DMS 273 treated with DMSO at 0.1 percent for 48 hours (cell line): Measurements from ENCODE around the gene TSPO.
"Not testable (repeated sequence)": the region's sequence is repeated elsewhere in the genome, so short reads cannot be mapped to it uniquely, and the experiment has no call there.

Experiments
- DNase-seq: peaks from one replicate; lab custom pipeline; 2025; lab: John Stamatoyannopoulos, UW

The TSPO gene

DNA sequence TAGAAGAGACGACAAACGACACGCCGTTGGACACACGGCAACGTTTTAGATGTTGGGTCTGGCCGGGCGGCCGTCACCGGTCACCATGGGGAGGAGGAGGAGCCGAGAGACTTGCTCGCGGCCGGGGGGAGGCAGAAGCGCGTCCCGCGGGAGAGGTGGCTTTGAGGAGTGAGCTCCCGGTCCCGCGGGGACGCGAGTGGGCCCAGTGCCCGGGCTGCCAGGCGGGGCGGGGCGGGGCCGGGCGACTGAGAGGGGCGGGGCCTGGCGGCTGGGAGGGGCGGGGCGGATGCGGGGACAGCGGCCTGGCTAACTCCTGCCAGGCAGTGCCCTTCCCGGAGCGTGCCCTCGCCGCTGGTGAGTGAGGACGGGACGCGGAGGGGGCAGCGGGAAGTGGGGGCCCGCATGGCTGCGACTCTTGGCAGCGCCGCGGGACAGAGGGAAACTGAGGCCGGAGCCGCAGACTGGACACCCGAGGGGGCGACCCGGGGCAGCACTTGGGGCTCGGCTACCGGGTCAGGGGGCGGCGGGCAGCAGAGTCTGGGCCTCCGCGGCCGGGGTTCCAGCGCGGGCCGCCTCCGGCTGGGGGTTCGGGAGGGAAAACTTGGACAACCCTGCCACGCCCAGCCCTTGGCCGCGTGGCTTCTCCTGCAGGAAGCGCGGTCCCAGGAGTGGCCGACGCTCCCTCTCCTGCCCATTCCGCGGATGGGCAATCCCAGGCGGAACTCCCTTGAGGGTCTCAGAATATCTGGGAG is at the start of gene TSPO:
Gene TSPO, plus strand, starts transcription at position 309 of the 752 bp plus-strand sequence. CDS start 7,680 bp downstream, outside the sequence.
- no peak for DNase-seq

DNA sequence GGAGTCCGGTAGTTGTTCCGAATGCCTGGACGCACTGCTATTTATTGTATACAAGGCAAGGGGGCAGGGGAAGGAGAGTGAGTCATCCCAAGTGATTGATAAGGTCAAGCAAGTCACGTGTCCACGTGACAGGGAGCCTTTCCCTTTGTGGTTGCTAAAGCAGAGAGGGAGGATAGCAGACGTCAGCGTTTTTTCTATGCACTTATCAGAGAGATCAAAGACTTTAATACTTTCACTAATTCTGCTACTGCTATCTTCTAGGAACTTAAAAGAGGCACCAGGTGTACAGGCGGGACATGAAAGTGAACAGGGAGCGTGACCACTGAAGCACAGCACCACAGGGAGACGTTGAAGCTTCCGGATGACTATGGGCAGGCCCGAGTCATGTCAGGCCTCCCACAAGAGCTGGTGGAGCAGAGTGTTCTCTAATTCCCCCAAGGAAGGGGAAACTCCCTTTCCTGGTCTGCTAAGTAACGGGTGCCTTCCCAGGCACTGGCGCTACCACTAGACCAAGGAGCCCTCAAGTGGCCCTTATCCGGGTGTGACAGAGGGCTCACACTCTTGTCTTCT is 47.2 kb upstream of the TSPO start:
- not testable (repeated sequence) for DNase-seq

DNA sequence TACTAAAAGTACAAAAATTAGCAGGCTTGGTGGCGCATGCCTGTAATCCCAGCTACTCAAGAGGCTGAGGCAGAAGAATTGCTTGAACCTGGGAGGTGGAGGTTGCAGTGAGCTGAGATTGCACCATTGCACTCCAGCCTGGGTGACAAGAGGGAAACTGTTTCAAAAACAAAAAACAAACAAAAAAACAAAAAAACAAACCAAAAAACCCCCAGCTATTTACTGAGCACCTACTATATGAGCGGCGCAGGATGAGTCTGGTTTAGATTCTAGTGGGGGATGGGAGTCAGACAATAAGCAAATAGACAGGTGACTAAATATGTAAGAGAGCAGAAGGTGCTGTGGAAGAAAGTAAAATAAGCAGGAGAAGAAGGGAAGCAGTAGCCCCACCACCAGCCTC is 46.4 kb upstream of the TSPO start:
- not testable (repeated sequence) for DNase-seq

DNA sequence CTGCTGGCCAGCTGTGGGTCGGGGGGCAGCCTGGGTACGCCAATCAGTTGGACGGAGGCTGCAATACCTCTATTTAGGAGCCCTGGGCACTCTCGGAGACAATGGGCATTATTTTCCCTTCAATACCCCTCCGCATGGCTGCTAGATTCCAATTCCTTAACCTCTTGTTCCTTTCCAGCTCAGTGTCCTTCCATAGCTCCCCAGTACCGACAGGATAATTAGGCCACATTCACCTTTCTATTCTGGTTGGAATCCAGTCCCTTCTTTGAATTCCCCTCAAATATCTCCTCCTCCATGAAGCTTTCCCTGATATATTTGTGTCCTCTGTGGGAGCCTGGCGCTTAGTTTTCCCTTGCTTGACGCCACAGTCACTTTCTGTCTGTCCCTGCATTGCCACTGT is 45.1 kb upstream of the TSPO start:
- no peak for DNase-seq

DNA sequence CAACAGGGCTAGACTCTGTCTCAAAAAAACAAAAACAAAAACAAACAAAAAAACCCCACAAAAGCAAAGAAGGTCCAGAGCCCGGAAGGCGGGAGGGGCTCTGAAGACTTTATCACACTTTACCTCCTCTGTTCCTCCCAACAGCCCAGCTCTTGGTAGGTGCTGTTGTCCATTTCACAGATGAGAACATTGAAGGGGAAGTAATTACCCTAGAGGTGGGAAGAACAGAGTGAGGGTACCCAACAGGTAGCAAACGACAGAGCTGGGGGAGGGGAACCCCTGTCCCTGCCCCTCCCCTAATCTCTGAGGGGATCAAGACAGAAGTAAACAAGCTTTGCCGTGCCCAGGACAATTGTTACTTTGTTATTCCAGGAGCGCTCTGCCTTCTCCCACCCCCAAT is 41.8 kb upstream of the TSPO start:
- no peak for DNase-seq

DNA sequence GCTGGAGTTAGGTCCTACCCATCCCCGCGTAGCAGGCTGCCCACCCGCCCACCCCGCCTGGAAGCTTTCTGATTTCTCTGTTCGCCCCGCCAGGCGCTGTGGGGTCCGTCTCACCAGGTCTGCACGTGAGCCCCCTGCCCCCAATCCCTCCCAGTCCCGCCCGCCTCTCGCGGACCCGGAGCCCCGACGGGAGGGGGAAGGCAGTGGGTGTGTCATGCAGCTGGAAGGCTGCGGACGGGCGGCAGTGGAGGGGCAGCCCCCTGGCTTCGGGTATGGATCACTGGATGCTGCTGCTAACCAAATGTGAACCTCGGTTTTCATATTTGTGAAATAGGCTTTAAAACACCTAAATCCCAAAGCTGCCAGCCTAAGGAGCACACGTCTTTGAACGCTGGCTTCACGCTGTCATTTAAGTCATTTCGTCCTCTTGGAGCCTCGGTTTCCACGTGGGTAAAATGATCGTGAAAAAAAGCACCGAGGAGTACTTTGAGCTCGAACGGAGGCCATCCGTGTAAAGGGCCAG is 41.4 kb upstream of the TSPO start:
- no peak for DNase-seq

DNA sequence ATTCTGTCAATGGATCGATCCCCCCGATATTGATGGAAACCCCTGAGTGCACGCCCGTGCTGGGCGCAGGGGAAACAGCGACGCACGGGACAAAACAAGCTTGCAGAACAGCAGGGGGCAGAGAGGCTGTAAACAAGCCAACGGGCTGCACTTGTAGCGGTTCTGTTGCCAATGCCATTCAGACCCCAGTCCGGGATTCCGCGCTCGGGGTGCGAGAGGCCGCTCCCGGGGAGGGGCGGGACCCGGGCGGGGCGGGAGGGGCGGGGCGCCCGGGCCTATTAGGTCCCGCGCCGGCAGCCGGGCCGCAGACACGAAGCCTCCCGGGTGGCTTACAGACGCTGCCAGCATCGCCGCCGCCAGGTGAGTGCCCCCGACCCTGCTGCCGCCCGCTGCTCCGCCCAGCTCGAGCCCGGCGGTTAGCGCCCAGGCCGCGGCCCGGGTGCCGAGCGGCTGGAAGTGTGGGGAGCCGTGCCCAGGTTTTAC is 40.9 kb upstream of the TSPO start, which contains the start of gene BIK:
Gene BIK, plus strand, starts transcription at position 307 of the 483 bp plus-strand sequence. CDS start 13,273 bp downstream, outside the sequence.
- DNase-seq = no peak

DNA sequence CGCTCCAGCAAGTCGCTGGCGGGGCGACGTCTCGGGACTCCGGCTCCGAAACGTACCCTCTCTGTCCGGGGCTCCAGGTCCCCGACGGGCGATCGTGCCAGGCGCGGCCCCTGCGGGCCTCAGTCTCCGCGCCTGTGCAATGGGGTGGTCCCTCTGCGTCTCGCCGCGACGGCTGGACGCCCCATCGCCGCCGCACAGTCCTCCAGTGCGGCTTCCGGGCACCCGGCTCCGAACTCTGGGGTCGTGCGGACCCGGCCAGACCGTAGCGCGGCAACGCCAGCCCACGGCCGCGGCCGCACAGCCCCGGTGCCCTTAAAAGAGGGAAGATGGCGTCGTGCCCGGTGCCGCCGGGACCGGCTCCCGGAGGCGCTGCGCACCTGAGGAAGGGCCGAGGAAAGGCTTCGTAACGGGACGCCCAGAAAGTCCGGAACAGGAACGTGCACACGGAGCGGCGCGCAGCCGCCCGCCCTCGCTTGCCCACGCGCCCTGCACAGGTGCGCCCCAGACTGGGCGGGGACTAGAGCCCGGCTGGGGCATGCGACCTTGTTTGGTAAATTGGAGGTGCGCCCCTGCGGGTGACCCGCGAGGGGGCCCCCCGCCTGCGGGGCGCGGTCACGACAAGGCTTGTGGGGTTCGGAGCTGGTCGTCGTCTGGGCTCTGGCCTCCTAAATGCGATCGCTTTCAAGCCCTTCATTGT is 40.3 kb upstream of the TSPO start:
- no peak for DNase-seq

DNA sequence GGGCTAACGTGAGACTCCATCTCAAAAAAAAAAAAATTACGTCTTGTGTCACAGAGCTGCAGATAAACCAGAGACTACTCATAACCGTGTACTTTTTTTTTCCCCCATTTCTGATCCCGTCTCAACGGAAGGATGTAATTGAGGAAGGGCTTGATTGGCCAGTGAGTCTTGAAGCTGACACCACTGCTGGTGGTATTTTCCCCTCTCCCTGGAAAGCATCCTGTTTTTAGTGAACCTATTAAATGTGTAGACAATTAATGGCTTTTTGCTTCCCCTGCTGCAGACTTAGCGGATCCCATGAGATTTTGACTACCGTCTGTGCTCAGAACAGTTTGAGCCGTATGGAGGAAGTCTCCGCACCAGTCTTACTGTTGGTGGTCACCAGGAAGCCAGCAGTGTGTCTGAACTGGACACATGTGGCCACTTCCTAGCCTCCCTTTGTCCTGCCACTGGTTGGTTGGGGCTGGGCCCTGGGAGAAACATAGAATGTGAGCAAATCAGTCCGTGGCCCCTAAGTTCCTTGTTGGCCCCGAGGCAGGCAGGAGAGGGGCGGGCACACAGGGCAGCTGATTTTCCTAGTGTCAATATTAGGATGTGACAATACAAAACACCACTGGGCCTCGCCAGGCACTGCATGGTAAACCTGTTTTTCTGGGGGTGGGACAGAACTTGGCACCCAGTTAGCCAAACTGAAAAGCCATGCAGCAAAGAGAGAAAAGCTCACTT is 37.7 kb upstream of the TSPO start:
- no peak for DNase-seq

DNA sequence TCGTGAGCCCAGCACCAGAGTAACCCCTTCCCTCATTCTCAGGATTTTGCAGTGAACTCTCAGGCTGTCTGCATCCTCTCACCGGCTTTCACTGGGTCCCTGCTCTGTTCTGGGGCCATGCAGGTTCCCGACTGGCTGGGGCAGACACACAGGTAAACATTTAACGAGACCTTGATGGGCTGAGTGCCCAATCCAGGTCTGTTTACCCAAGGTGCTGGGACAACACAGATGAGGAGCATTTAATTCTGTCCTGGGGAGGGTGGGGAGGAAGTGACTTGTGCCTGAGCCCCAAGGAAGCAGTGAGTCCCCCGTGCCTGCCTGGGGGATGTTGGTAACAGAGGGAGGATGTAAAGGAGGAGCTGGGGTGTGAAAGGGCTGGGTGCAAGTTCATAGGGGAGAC is 36.4 kb upstream of the TSPO start:
- no peak for DNase-seq

DNA sequence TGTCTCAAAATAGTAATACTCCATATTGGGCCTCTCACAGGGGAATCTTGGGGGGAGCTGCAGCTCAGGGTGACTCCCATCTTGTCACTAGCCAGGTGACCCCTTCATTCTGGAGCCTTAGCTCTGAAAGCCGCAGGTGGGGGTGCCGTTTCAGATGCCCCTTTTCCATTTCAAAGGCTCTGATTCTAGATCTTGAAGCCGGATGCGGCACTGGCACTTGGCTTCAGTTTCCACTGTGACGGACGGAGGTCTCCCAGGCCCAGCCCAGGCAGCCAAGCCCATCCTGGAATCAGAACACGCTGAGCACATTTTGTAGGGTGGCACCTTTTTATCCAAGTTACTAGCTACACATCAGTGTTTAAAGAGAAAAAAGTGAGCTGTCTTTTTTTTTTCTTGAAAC is 34.4 kb upstream of the TSPO start:
- no peak for DNase-seq

DNA sequence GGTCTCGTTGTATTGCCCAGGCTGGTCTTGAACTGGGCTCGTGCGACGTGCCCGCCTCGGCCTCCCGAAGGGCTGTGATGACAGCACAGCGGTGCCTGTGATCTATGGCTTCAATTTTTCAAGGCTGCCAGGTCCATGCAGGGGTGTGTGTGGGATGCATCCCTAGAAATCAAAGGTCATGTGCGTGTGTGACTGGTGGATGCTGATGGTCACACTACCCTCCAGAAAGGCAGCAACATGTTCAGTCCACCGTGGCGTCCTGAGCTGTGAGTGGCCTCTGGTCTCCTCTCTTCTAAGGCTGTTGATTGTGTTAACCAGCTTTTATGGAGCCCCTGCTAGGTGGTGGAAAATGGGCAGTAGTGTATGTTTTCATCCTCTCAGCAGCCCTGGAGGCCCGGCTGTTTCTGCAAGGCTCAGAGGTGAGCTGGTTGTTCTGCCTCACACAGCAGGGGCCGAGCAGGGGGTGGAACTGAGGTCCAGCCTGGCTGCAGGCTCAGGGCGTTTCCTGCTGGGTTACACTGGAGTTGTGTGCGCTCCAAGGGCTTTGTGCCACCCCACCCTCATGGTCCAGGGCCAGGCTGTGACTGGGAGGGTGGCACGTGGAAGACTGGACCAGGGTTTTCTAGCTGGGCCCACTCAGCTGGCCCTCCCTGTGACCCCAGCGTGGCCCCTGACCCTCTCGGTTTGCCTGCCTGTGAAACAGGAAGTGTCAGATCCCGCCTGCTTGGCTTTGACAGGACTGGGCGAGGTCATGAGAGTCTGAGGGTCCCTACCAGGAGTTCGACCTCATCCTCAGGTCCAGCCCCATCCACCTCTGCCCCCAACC is 33.1 kb upstream of the TSPO start:
- no peak for DNase-seq

DNA sequence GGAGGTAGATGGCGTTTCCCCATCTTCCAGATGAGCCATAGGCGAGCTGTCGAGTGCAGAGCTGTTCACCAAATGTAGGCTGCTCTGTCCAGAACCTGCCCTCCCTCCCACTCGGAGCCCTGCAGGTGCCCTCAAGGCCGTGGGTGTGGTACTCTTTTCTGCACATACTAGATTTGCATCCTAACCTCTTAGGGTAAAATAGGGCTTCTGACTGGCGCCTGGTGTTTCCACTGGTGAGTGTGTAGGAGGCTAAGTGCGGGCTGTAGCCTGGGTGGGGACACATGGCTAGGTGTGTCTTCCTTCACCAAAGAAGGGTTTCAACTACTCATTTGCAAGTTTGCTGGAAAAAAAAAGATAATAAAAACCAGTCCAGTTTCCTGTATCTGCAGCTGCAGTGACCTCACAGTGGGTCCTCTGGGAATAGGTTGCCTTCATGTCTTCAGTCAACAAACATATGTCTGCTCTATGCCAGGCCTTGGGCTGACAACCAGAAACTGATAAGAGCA is 32.4 kb upstream of the TSPO start:
- no peak for DNase-seq

DNA sequence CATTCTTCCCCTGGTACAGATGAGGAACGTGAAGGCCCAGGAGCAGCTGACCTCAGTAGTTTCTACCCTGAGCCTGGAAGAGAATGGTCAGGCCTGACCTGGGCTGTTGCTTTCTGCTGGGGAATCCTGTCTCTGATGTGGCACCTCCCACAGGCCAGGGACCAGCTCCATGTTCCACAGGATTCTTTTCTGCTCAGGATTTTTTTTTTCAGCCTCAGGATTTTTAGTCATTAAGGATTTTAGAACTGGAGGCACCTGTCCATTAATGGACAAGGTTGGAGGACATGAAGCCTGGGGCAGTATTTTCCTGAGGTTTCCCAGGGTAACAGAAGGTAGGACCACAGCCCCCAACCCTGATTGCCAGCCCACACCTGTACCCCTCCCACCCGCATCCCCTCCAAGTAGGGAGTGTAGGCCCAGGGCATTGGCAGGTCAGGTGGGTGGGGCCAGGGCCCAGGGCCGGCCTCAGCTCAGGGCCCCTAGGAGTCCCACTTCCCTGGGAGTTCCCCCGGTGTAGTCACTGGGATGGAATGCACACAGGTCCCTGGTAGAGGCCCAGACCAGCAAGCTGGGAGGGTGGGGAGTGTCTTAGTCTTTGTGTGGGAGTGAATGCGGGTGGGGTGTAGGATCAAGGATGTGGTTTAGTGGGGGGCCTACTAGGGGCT is 24.7 kb upstream of the TSPO start:
- no peak for DNase-seq

DNA sequence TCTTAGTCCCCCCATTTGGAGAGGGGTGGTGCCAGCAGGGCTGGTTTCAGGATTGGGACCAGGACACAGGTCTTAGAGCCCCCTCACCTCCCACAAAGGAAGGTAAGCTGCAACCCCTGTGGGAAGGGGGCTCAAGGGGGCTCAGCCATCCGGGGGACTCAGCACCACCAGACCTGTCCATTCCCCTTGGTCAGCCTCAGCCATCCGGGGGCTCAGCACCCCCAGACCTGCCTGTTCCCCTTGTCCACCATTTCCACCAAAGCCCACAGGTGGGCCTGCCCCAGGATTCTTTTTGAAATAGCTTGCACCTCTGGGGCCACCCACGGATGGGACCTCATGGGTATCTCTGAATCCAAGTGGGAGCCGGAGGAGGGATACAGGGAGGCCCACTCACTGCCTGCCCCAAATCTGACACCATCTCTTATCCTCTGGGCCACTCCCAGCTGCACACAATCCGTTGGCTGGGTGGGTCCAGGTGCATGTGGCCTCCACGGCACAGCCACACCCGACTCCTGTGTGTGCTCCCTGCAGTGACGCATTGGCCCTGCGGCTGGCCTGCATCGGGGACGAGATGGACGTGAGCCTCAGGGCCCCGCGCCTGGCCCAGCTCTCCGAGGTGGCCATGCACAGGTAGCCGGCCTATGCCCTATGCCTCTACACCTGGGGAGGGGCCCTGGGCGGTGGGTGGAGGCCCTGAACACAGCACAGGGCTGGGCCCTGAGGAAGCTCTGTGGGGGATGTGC is 24.0 kb upstream of the TSPO start:
- no peak for DNase-seq

DNA sequence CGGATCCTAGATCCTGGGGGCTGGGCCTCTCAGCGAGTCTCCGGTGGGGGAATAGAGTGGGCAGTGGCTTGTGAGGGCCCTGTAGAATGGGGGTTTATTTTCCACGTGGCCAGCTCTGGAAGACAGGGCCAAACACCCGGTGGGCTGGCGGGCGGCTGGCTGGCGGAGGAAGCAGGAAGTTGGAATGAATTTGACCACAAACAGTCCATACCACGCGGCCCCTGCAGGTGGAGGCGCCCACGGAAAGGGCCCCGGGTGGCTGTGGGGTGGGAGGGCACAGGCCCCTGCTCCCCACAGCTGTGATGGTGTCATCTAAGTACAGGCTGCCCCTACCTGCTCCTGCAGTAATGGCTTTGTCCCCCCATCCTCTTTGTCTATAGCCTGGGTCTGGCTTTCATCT is 23.2 kb upstream of the TSPO start:
- no peak for DNase-seq

DNA sequence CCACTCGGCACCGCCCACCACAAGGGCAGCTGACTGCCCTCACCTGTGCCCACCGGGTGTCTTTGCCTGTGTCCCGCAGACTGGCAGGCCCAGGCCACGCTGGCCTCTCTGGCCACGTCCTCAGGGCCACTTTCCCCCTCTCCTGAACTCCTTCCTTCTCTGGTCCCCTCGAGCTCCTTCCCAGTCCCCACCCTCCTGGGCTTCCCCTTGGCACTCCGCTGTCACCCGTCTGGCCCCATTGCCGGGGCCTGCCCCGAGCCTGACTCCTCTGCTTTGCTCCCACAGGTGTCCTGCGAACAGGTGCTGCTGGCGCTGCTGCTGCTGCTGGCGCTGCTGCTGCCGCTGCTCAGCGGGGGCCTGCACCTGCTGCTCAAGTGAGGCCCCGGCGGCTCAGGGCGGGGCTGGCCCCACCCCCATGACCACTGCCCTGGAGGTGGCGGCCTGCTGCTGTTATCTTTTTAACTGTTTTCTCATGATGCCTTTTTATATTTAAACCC is 22.4 kb upstream of the TSPO start:
- DNase-seq = no peak

DNA sequence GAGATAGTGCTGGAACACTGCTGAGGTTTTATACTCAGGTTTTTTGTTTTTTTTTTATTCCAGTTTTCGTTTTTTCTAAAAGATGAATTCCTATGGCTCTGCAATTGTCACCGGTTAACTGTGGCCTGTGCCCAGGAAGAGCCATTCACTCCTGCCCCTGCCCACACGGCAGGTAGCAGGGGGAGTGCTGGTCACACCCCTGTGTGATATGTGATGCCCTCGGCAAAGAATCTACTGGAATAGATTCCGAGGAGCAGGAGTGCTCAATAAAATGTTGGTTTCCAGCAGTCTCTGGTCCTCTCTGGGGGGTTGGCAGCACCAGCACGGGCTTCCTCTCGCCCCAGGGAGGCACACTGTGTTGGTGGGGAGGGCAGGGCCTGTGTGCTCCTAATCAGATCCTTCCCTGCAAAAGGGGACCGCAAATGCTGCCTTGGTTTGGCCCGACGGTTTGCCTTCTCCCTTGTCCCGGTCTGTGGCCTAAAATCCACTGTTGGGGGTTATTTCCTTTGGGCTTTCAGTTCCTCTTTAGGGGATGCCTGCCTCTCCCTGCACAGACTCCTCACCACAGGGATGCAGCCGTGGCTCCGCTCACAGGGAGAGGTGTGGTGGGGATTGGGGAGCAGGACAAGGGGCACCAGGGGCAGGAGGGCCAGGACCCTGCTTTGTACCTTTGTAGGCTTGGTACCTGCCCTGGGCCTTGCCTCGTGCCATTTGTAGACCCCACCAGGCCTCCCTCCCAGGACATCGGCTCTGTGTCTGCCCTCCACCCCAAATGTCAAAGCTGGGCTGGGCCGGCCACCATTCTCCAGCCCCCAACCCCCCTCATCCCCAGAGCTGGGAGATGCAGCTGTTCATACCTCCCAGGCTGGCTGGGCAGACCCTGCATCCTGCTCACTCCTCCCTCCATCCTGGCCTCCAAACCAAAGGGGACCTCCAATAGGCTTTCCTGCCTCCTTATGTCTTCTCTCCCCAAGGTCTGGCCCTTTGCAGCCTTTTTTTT is 21.6 kb upstream of the TSPO start:
- DNase-seq = no peak
